HG03064 (cell line): ENCODE measurements around the gene PEX5.
"Not testable (repeated sequence)": the region's sequence is repeated elsewhere in the genome, so short reads cannot be mapped to it uniquely, and the experiment has no call there.

ENCODE experiments used
- ATAC-seq: cut with Tn5 transposase; IDR thresholded peaks from one replicate; pipeline ENCODE4 v1.9.1; 2021; ENCODE audit warnings: low read depth; ENCODE audit not compliant: unreplicated experiment

PEX5 gene

GRCh38 chr12:7158781-7159609 lies 30.5 kb upstream of the PEX5 start:
- ATAC-seq: no peak

DNA sequence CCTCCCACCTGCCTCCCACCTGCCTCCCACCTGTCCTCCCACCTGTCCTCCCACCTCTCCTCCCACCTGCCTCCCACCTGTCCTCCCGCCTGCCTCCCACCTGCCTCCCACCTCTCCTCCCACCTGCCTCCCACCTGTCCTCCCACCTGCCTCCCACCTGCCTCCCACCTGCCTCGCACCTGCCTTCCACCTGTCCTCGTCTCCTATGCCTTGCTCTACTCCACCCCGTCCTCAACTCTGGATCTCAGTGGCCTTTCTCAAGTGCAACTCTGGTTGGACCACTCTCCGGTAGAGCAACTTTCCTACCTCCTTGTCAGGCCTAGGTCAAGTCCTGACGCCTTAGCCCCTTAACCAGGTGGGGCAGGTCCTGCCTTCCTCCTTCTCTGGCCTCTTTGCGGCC lies 29.3 kb upstream of the PEX5 start:
- ATAC-seq: no peak

- ATAC-seq: no peak
Observed at GRCh38 chr12:7161327-7161726, 28.2 kb upstream of the PEX5 start.

DNA sequence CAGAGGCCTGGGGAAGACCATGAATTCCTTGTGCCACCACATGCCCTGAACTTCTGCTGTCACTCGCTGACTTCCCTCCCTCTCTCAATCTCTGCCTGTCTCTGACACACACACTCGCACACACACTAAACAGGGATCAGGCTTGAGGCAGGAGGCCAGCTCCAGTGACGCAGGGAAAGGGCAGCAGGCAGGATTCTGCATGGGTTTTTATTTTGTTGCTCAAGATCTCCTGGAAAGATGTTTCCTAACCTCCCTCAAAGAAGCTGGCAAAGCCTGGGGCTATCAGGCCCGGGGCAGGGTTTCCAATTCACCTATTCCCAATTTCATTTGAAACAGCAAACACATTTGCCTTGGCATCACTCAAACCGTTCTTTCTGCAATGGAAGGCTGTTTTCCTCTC lies 27.7 kb upstream of the PEX5 start:
- ATAC-seq: no peak

DNA sequence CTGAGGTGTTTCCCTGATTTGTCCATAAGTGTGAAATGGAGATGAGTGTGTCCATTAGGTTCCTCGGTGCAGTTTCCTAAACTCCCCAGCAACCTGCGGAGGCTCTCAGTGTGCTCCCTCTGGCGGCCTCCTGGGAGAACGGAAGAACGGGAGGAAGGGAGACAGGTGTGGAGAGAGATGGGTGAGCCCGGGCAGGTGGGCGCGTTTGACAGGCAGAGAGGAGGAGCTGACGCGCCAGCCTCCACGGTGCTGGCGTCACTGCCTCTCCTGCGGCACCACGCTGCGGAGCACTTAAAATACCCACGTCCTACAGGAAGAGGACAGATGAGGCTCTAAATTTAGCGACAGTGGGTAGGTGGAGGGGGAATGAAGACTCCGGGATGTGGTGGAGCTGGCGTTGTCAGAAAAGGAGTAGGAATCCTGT lies 26.8 kb upstream of the PEX5 start:
- ATAC-seq: no peak

- no peak for ATAC-seq
Observed at GRCh38 chr12:7169951-7170350, 19.5 kb upstream of the PEX5 start.

DNA sequence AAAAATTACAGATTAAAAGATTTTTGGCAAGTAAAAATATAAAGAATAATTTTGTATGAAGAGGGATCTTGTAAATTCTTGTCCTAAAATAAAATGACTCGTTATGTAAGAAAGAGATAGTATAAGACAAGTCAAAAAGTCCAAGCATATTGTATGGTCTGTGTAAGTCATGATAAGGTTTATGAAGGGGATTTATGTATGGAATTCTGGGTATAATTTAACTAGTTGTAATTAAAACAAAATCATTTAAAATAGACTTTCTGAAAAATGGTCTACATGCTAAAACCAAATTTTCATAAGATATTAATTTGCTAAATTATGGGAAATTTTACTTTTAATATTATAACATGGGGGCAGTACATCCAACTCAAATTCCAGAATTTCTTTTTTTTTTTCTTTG lies 17.6 kb upstream of the PEX5 start:
- no peak for ATAC-seq

DNA sequence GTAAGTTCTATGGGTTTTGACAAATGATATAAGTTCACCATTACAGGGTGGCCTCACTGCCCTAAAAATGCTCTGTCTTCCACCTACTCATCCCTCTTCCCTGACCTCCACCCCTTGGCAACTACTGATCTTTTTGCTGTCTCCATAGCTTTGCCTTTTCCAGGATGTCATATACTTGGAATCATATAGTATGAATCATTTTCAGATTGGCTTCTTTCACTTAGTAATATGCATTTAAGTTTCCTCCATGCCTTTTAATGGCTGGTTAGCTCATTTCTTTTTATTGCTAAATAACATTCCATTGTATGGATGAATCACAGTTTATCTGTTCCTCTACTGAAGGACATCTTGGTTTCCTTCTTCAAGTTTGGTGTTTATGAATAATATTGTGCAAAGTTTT lies 14.0 kb upstream of the PEX5 start:
- ATAC-seq: no peak

GRCh38 chr12:7176595-7176994 lies 12.9 kb upstream of the PEX5 start:
- ATAC-seq: no peak

GRCh38 chr12:7178481-7178880 lies 11.0 kb upstream of the PEX5 start:
- no peak for ATAC-seq

DNA sequence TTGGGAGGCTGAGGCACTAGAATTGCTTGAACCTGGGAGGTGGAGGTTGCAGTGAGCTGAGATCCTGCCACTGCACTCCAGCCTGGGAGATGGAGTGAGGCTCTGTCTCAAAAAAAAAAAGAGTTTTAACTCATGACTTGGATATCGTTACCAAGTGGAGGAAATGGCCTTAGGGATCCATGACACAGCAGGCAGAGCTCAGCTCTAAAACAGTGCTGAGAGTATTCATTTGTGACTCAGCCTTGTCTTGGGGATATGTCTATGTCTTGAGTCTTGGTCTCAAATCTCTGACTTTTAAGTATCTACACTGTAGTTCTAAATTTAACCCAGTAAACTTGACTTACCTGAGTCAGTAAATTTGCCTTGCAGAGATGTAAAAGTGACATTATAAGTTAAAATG lies 8.8 kb upstream of the PEX5 start:
- ATAC-seq: no peak

- not testable (repeated sequence) for ATAC-seq
Observed at GRCh38 chr12:7186058-7186457, 3.4 kb upstream of the PEX5 start.

- peak; percentile 25 for ATAC-seq
Observed at GRCh38 chr12:7188562-7189397, 706 bp upstream of the PEX5 start.

GRCh38 chr12:7190268-7191055 lies 976 bp downstream of the PEX5 start:
- ATAC-seq: no peak

- no peak for ATAC-seq
Observed at GRCh38 chr12:7193674-7194073, 4.2 kb downstream of the PEX5 start.

GRCh38 chr12:7197841-7198240 lies 8.4 kb downstream of the PEX5 start:
- ATAC-seq: no peak

DNA sequence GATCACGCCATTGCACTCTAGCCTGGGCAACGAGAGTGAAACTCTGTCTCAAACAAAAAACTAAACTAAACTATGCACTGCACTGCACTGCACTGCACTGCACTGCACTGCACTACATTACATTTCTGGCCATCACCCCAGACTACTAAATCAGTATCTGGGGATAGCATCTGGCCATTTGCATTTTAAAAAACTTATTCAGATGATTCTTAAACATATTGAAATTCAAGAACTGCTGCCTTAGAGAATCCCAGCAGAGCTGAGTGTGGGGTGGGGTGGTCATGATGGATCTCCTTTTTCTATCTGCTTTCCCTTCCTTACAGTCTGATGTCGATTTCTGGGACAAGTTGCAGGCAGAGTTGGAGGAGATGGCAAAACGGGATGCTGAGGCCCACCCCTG lies 13.6 kb downstream of the PEX5 start:
- ATAC-seq: no peak

GRCh38 chr12:7205091-7205490 lies 15.6 kb downstream of the PEX5 start:
- no peak for ATAC-seq

- no peak for ATAC-seq
Observed at GRCh38 chr12:7206691-7207090, 17.2 kb downstream of the PEX5 start.

DNA sequence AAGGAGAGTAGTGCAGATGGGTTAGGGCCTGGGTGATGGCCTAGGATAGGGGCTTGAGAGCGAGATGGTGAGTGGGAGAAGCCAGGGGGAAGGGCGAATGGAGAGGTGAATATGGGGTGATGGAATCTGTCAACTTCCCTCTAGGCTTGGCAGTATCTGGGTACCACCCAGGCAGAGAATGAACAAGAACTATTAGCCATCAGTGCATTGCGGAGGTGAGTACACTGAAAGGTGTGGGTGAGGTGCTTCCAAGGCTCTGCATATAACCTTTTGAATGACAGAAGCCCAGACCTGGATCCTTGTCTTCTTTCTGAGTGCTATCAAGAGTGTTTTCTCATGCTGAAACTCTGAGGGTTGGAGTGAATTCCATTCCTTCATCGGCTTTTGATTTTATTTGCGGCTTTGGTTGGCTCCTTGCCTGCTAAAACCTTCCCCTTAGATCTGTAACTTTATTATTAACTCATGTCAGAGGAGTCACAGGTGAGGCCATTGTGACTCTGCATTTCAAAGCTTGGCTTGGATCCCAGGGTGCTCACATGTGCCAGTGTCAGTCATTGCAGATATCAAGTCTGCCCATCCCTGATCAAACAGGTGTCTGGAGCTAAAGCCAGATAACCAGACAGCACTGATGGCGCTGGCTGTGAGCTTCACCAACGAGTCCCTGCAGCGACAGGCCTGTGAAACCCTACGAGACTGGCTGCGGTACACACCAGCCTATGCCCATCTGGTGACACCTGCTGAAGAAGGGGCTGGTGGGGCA lies 18.6 kb downstream of the PEX5 start:
- no peak for ATAC-seq
